ENCODE measurements around the gene FIG4.
"Not testable (repeated sequence)": the region's sequence is repeated elsewhere in the genome, so short reads cannot be mapped to it uniquely, and the experiment has no call there.

- not testable (repeated sequence) for TF ChIP-seq CSDC2 (CRISPR knock-in tag; IDR thresholded peaks at IDR 0.05); POU6F1 (CRISPR knock-in tag; IDR thresholded peaks at IDR 0.05; ENCODE audit: borderline replicate concordance, low read depth); CREB5 (CRISPR knock-in tag; IDR thresholded peaks at IDR 0.05; ENCODE audit: low read depth); ZNF565 (CRISPR knock-in tag; conservative IDR thresholded peaks at IDR 0.05; ENCODE audit: low read depth); PPARA (CRISPR knock-in tag; IDR thresholded peaks at IDR 0.05; ENCODE audit: borderline replicate concordance)
Measured at GRCh38 chr6:109855476-109856040, 164.5 kb downstream of the FIG4 start.
